Stimulated activated CD4-positive, alpha-beta T cell treated with anti-CD3 and anti-CD28 coated beads, Interleukin-4, amount 100 ng/mL, for 48 hours (primary cell): Measurements from ENCODE around the gene C4BPA.

Source experiments
- DNase-seq, 2 donors: peaks; one replicate each; pipeline ENCODE4 v3.0.0-alpha.2; 2020; ENCODE audit warnings: low read depth in 2 of 2

Gene C4BPA

GRCh38 chr1:207191061-207191460 is 87.0 kb downstream of the C4BPA start:
- DNase-seq = no peak

GRCh38 chr1:207191776-207192175 is 87.7 kb downstream of the C4BPA start:
- no peak for DNase-seq

GRCh38 chr1:207194197-207194596 is 90.2 kb downstream of the C4BPA start:
- DNase-seq = no peak
